HEK293T (cell line): ENCODE measurements around the gene ZNF768.
"Not testable (repeated sequence)": the region's sequence is repeated elsewhere in the genome, so short reads cannot be mapped to it uniquely, and the experiment has no call there.

Experiments
- CTCF ChIA-PET: fragments of 350-600 bp; formaldehyde crosslinking; extraction: SDS; loops from one replicate; lab custom pipeline; 2021; ENCODE audit warnings: antibody characterized with exemption, inconsistent platforms; lab: Yijun Ruan, JAX
- POLR2A ChIA-PET: fragments of 350-600 bp; formaldehyde crosslinking; extraction: SDS; loops from one replicate; lab custom pipeline; 2020; ENCODE audit warnings: antibody characterized with exemption, inconsistent platforms; lab: Yijun Ruan, JAX
- DNase-seq: peaks from one replicate; pipeline ENCODE4 v3.0.0; 2012; ENCODE audit warnings: mixed read lengths; ENCODE audit errors: extremely low spot score
- ARNT ChIP-seq: fragments of 450-650 bp; IDR thresholded peaks from 2 replicates; pipeline ENCODE4 v1.6.1; 2017; ENCODE audit warnings: mild to moderate bottlenecking
- BHLHE40 ChIP-seq: fragments of 450-650 bp; IDR thresholded peaks from 2 replicates; pipeline ENCODE4 v1.6.1; 2016; ENCODE audit warnings: mild to moderate bottlenecking, moderate library complexity, borderline replicate concordance
- CTBP1 ChIP-seq: fragments of 450-650 bp; IDR thresholded peaks from 2 replicates; pipeline ENCODE4 v1.6.1; 2016; ENCODE audit warnings: borderline replicate concordance
- ELF4 ChIP-seq: fragments of 450-650 bp; IDR thresholded peaks from 2 replicates; pipeline ENCODE4 v1.6.1; 2017; ENCODE audit warnings: antibody characterized with exemption
- FOXK2 ChIP-seq: fragments of 450-650 bp; IDR thresholded peaks from 2 replicates; pipeline ENCODE4 v1.6.1; 2016; ENCODE audit warnings: mild to moderate bottlenecking
- HDGF ChIP-seq: fragments of 450-650 bp; IDR thresholded peaks from 2 replicates; pipeline ENCODE4 v1.6.1; 2017; ENCODE audit warnings: antibody characterized with exemption, borderline replicate concordance
- L3MBTL2 ChIP-seq: fragments of 450-650 bp; conservative IDR thresholded peaks from 2 replicates; pipeline ENCODE4 v1.6.1; 2016; ENCODE audit warnings: mild to moderate bottlenecking
- LEF1 ChIP-seq: fragments of 450-650 bp; IDR thresholded peaks from 2 replicates; pipeline ENCODE4 v1.6.1; 2017; ENCODE audit warnings: mild to moderate bottlenecking, borderline replicate concordance
- NFRKB ChIP-seq: fragments of 450-650 bp; IDR thresholded peaks from 2 replicates; pipeline ENCODE4 v1.6.1; 2016; ENCODE audit warnings: mild to moderate bottlenecking, moderate library complexity
- SP1 ChIP-seq: fragments of 450-650 bp; IDR thresholded peaks from 2 replicates; pipeline ENCODE4 v1.6.1; 2017
- SUZ12 ChIP-seq: fragments of 450-650 bp; IDR thresholded peaks from 2 replicates; pipeline ENCODE4 v1.6.1; 2016; ENCODE audit warnings: mild to moderate bottlenecking
- TARDBP ChIP-seq: fragments of 450-650 bp; IDR thresholded peaks from 2 replicates; pipeline ENCODE4 v1.6.1; 2016
- ZNF384 ChIP-seq: fragments of 450-650 bp; IDR thresholded peaks from 2 replicates; pipeline ENCODE4 v1.6.1; 2016
- TF ChIP-seq, protein P1 (sequence below): fragments of 450-650 bp; IDR thresholded peaks from 2 replicates; pipeline ENCODE4 v1.6.1; 2016

ZNF768 gene

DNA sequence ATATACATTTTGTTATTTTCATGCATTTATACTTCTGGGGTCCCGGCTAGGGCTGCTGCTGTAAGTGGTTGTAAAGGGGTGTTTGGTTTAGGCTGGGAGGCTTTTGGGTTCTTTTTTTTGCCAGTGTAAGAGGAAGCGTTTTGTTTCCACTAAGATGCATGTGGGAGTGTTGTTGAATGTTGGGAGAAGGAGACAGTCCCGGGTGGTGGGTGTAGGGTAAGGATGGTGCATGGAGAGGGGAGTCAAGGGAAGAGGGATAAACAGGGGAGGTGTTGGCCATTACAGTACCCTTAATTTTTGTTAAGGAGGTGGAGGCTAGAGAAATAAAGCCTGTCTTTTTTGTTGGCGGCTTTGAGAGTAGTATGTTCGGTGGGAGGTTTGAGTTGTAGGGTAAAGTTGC lies 16.7 kb upstream of the ZNF768 start:
- CTCF ChIA-PET = interaction anchor here (1.1 to 1.6 kb wide), 2 partner anchors 15 to 72 kb away, joined by 4 to 6 read pairs; partner anchors contain the start of gene ZNF764
- no peak for DNase-seq
- POLR2A ChIA-PET = interaction anchor here (1.6 to 11.3 kb wide), 5 partner anchors 8 to 29 kb away, joined by 4 to 181 read pairs (median 15); partner anchors contain the start of genes ZNF688, ZNF747 and ZNF764
- TF ChIP-seq SUZ12 (no peak), NFRKB (no peak), TARDBP (no peak), ELF4 (no peak)

DNA sequence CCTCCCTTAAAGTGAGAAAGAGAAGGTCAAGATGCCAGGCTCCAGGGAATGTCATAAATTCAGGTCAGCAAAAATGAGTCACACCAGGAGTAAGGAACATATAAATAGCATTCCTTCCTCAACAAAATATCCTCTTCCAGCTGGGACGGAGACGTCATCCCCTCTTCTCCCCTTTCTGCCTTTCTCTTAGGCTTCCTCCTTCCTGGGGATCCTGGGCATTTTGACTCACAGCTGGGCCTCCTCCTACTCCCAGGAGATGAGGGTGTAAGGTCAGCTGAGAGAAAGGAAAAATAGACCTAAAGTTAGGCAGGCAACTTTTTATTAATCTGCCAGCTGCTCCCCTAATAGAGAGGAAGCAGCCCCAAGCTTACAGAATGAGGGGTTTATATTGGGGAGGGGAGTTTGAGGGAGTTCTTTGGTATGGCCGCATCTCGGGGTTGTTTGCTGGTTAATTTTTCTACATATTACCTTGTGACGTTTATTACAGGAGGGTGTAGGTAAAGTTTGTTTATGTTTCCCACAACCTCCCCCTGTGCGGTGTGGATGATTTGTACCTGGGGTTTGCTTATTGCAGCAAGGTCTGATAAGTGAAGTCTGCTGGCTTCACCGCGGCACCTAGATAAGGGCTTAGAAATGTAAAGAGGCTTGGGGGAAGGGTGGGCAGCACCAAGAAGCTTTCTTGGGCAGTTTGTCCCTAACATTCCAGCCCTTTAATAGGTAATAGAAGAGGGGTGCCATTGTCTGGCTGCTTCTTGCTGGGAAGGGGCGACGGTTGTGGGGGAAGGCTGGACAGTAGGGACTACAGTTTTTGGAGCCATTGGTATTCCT lies 15.3 kb upstream of the ZNF768 start:
- DNase-seq = no peak
- CTCF ChIA-PET = interaction anchor here (1.6 kb wide), 1 partner anchor 16 kb away, joined by 6 read pairs; the partner anchor contains the start of gene ZNF764
- POLR2A ChIA-PET = interaction anchor here (0.8 to 11.3 kb wide), 8 partner anchors 12 to 164 kb away, joined by 3 to 181 read pairs (median 4); partner anchors contain the start of genes DCTPP1, ZNF688 and ZNF764

GRCh38 chr16:30540916-30541464 lies 14.6 kb upstream of the ZNF768 start:
- CTCF ChIA-PET, DNase-seq: not testable (repeated sequence)
- POLR2A ChIA-PET = interaction anchor here (0.8 to 11.3 kb wide), 10 partner anchors 9 to 163 kb away, joined by 3 to 181 read pairs (median 4); partner anchors contain the start of genes DCTPP1, ZNF688 and ZNF764

More for the DNA sequence above, 15.3 kb upstream of the ZNF768 start:
- TF ChIP-seq HDGF = 0 out of 2 replicates have a peak, but pooled peaks have one; percentile 17
- TF ChIP-seq BHLHE40 = no peak

- DNase-seq, CTCF ChIA-PET: not testable (repeated sequence)
- POLR2A ChIA-PET = interaction anchor here (0.8 to 11.3 kb wide), 7 partner anchors 10 to 110 kb away, joined by 3 to 181 read pairs (median 3); partner anchors contain the start of genes DCTPP1, ZNF688 and ZNF764
Measured at GRCh38 chr16:30539986-30540526, 13.7 kb upstream of the ZNF768 start.

DNA sequence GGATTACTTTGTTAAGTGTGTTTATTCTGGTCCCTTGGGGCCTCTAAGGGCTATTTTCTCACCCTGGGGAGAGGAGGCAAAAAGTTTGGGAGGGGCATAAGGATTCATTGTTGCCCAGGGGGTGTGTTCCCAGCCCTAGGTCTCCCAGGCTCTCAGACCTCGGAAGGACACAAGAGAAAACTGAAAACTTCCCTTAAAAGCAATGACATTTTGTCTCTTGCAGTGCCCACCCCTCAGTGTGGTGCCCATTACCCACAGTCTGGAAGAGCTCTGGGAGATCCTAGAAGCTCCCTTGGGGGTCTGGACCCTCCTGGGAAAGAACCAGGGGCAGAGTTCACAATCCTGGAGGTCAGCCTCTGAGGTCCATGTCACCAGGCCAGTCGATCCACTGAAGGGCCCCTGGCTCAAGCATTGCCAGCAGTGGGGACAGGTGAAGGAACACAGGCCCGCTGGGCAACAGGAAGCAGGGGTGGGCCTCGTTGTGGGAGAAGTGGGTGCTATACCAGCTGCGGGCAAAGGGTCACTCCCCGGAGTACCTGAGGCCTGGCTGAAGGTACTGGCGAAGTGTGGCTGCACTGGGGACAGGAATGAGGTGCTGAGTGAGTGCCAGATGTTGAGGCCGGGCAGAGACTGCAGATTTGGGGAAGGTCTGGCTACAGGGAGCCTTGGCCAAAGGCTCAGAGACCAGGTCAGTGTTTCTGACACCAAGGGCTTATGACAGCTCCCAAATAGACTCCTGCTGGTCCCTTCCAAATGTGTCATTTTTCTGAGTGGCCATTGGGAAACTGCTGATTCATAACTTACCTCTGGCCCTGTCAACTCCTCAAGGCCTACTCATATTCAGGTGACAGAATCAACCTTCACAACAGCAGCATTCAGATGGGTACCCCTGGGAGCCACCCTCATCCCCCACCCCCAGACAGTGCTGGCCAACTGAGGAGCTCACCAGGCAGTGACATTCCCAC lies 12.9 kb upstream of the ZNF768 start:
- no peak for DNase-seq
- ChIA-PET POLR2A (interaction anchor here (1.0 to 11.3 kb wide), 5 partner anchors 10 to 109 kb away, joined by 3 to 181 read pairs (median 4); partner anchors contain the start of genes DCTPP1, ZNF688 and ZNF764), CTCF (interaction anchor here (0.5 kb wide), 1 partner anchor 51 kb away, joined by 4 read pairs; no protein-coding TSS in a partner anchor)
- TF ChIP-seq HDGF (no peak), ARNT (no peak), NFRKB (no peak), SUZ12 (no peak), SP1 (no peak), L3MBTL2 (no peak), LEF1 (no peak), CTBP1 (no peak), ZNF384 (no peak), TARDBP (no peak), BHLHE40 (no peak), FOXK2 (no peak)
- TF ChIP-seq, protein P1, sequence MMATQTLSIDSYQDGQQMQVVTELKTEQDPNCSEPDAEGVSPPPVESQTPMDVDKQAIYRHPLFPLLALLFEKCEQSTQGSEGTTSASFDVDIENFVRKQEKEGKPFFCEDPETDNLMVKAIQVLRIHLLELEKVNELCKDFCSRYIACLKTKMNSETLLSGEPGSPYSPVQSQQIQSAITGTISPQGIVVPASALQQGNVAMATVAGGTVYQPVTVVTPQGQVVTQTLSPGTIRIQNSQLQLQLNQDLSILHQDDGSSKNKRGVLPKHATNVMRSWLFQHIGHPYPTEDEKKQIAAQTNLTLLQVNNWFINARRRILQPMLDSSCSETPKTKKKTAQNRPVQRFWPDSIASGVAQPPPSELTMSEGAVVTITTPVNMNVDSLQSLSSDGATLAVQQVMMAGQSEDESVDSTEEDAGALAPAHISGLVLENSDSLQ = no peak

- not testable (repeated sequence) for DNase-seq
- POLR2A ChIA-PET = interaction anchor here (0.9 to 11.3 kb wide), 21 partner anchors 7 to 353 kb away, joined by 3 to 181 read pairs (median 12); partner anchors contain the start of genes CORO1A, DCTPP1, FBRS and SEPHS2
- CTCF ChIA-PET = interaction anchor here (0.6 to 1.9 kb wide), 8 partner anchors 9 to 107 kb away, joined by 3 to 12 read pairs (median 6); partner anchors contain the start of gene DCTPP1
Measured at GRCh38 chr16:30536391-30537024, 10.1 kb upstream of the ZNF768 start.

GRCh38 chr16:30535777-30536190 lies 9.4 kb upstream of the ZNF768 start:
- DNase-seq = peak; percentile 75
- ChIA-PET POLR2A (interaction anchor here (0.7 to 11.3 kb wide), 31 partner anchors 8 to 413 kb away, joined by 3 to 181 read pairs (median 9); partner anchors contain the start of genes CORO1A, DCTPP1, FBRS and MAPK3), CTCF (interaction anchor here (0.6 to 1.9 kb wide), 17 partner anchors 9 to 696 kb away, joined by 3 to 19 read pairs (median 5); partner anchors contain the start of genes DCTPP1, PRR14 and ZNF764)
- TF ChIP-seq SP1 (no peak), BHLHE40 (no peak), L3MBTL2 (peak; percentile 3; the same call in 1 of the 2 replicates), CTBP1 (no peak), HDGF (0 out of 2 replicates have a peak, but pooled peaks have one; percentile 49), LEF1 (no peak)
- TF ChIP-seq, protein P1 = no peak
